Smooth muscle cell (in vitro differentiated cells): ENCODE results near the gene SNRPA1. TPM values are rescaled to one million over a fixed set of nuclear protein-coding genes. Genes with fewer than 3 reads are reported as not detected.

Experiments
- DNase-seq: peaks from one replicate; lab custom pipeline; 2025; ENCODE audit not compliant: unreplicated experiment; lab: John Stamatoyannopoulos, UW
- H2AFZ ChIP-seq: fragments of 200-600 bp; sonication (generic); 2 replicates; pipeline ENCODE4 v1.6.0; 2016; ENCODE audit warnings: antibody characterized with exemption, low read depth, mild to moderate bottlenecking
- H3F3A ChIP-seq: fragments of 200-600 bp; sonication (generic); 2 replicates; pipeline ENCODE4 v1.6.0; 2017; ENCODE audit warnings: antibody characterized with exemption, low read depth
- H3K27ac ChIP-seq: fragments of 200-600 bp; sonication (generic); 2 replicates; pipeline ENCODE4 v1.5.1; 2016; ENCODE audit warnings: low read depth, mild to moderate bottlenecking
- H3K27me3 ChIP-seq: fragments of 200-600 bp; sonication (generic); 2 replicates; pipeline ENCODE4 v1.6.1; 2016; ENCODE audit warnings: low read depth, mild to moderate bottlenecking
- H3K36me3 ChIP-seq: fragments of 200-600 bp; sonication (generic); 2 replicates; pipeline ENCODE4 v1.5.1; 2016; ENCODE audit warnings: low read depth
- H3K4me1 ChIP-seq: fragments of 200-600 bp; sonication (generic); 2 replicates; pipeline ENCODE4 v1.5.1; 2016; ENCODE audit warnings: low read depth
- H3K4me2 ChIP-seq: fragments of 200-600 bp; sonication (generic); 2 replicates; pipeline ENCODE4 v1.6.0; 2016; ENCODE audit warnings: mild to moderate bottlenecking
- H3K4me3 ChIP-seq: fragments of 200-600 bp; sonication (generic); 2 replicates; pipeline ENCODE4 v1.5.1; 2016; ENCODE audit warnings: mild to moderate bottlenecking
- H3K79me2 ChIP-seq: fragments of 200-600 bp; sonication (generic); 2 replicates; pipeline ENCODE4 v1.6.0; 2016; ENCODE audit warnings: low read depth, mild to moderate bottlenecking
- H3K9ac ChIP-seq: fragments of 200-600 bp; sonication (generic); 2 replicates; pipeline ENCODE4 v1.6.0; 2016; ENCODE audit warnings: low read depth
- H3K9me3 ChIP-seq: fragments of 200-600 bp; sonication (generic); replicated peaks from 2 replicates; pipeline ENCODE4 v1.5.1; 2016; ENCODE audit warnings: low read depth
- H4K20me1 ChIP-seq: fragments of 200-600 bp; sonication (generic); 2 replicates; pipeline ENCODE4 v1.6.0; 2016; ENCODE audit warnings: low read depth
- WGBS: methylation state at CpG from one replicate; pipeline ENCODE4 v1.1.7; 2016; ENCODE audit warnings: low lambda C conversion rate; 5-methylcytosine and 5-hydroxymethylcytosine counted together
- polyA plus RNA-seq: library from polyadenylated mRNA; unstranded; fragments of >200 nt; fragmentation: Nextera tagmentation; extraction: Ambion mirVana; gene quantifications from 2 replicates; pipeline ENCODE4 v1.2.1, GENCODE V29; 2016
- total RNA-seq: library from RNA; depleted of rRNA; stranded (reverse); fragments of >200 nt; gene quantifications from 2 replicates; pipeline ENCODE4 v1.2.3, GENCODE V29; 2014
- TF ChIP-seq, protein P1 (sequence below): fragments of 200-600 bp; sonication (generic); IDR thresholded peaks from 2 replicates; pipeline ENCODE4 v1.5.1; 2017; ENCODE audit warnings: borderline replicate concordance, mild to moderate bottlenecking, antibody characterized with exemption; ENCODE audit not compliant: insufficient read depth, poor library complexity, severe bottlenecking

SNRPA1 gene
- total and polyA plus RNA-seq, 2 experiments from 2014 or later: 24.0 to 99.0 TPM

GRCh38 chr15:101326462-101327146 lies 31.6 kb upstream of the SNRPA1 start:
- H4K20me1 ChIP-seq: no peaks in the 10 kb centered on the region
- H3K4me1 ChIP-seq: no peaks in the 10 kb centered on the region
- DNase-seq: no peak
- no peaks in the 10 kb centered on the region for H3K36me3 ChIP-seq
- no peak overlapping the region for H2AFZ ChIP-seq
- no peak overlapping the region for H3K4me3 ChIP-seq
- H3K27me3 ChIP-seq: no peaks in the 10 kb centered on the region
- WGBS: 88% methylated on average over 21 of the region's 21 CpGs
- H3K4me2 ChIP-seq: no peak overlapping the region
- no peaks in the 10 kb centered on the region for H3K9me3 ChIP-seq
- H3F3A ChIP-seq: no peaks in the 10 kb centered on the region
- TF ChIP-seq, protein P1, sequence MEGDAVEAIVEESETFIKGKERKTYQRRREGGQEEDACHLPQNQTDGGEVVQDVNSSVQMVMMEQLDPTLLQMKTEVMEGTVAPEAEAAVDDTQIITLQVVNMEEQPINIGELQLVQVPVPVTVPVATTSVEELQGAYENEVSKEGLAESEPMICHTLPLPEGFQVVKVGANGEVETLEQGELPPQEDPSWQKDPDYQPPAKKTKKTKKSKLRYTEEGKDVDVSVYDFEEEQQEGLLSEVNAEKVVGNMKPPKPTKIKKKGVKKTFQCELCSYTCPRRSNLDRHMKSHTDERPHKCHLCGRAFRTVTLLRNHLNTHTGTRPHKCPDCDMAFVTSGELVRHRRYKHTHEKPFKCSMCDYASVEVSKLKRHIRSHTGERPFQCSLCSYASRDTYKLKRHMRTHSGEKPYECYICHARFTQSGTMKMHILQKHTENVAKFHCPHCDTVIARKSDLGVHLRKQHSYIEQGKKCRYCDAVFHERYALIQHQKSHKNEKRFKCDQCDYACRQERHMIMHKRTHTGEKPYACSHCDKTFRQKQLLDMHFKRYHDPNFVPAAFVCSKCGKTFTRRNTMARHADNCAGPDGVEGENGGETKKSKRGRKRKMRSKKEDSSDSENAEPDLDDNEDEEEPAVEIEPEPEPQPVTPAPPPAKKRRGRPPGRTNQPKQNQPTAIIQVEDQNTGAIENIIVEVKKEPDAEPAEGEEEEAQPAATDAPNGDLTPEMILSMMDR: no peak
- H3K27ac ChIP-seq: no peak overlapping the region
- H3K9ac ChIP-seq: no peak overlapping the region
- no peaks in the 10 kb centered on the region for H3K79me2 ChIP-seq

DNA sequence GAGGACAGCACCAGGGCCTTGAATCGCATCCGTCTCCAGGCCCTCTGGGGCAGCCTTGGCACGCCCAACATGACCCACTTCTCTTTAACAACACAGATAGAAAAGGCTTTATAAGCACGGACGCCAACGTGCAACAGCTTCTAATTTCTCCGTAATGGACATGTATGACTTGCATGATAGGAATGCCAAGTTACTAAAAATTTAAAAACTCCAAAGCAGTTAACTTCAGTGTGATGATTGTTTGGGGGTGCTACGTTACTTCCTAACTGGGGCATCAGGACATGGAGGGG lies 30.9 kb upstream of the SNRPA1 start:
- 92% methylated on average over 8 of the region's 8 CpGs for WGBS

DNA sequence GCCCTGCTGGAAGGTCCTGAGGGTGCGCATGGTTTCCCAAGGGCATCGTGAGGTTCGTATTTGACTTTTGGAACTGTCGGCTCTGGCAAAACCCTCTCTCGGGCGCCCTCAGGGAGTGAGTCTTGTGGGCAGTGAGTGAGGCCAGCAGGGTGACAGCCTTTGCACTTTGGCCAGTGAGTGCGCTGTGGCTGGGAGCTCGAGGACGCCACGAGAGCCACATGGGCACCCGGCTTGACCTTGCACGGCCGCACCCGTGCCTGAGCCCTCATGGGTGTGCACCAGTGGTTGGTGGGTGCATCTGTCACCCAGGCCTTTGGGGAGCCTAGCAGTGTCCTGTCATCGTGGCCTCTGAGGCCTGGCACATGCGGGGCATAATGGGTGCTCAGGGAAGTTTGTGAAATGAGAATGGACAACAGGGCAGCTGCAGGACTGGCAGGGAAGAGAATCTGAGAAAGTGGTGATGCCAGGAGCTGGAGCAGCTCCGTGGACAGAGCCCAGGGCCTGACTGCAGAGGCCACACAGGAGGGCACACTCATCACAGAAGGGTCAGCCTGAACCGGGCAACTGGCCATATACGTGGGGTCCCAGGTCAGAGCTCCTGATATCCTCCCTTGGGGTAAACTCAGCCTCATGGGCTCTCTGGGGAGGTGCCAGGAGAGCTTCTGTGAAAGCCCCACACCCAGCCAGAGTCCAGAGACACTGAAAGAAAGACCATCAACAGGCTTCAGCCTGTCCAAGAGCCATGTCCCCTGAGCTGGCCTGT lies 30.4 kb upstream of the SNRPA1 start:
- no peaks in the 10 kb centered on the region for H3K27me3 ChIP-seq
- TF ChIP-seq, protein P1: no peak

More for the DNA sequence above, 30.9 kb upstream of the SNRPA1 start:
- no peak for DNase-seq
- Histone ChIP-seq H4K20me1 (no peaks in the 10 kb centered on the region), H3K36me3 (no peaks in the 10 kb centered on the region), H2AFZ (no peak overlapping the region), H3K4me2 (no peak overlapping the region), H3K9me3 (no peaks in the 10 kb centered on the region), H3K27ac (no peak overlapping the region), H3K27me3 (no peaks in the 10 kb centered on the region), H3F3A (no peaks in the 10 kb centered on the region), H3K9ac (no peak overlapping the region), H3K4me1 (no peaks in the 10 kb centered on the region), H3K79me2 (no peaks in the 10 kb centered on the region), H3K4me3 (no peak overlapping the region)
- TF ChIP-seq, protein P1: no peak

More for the DNA sequence above, 30.4 kb upstream of the SNRPA1 start:
- no peaks in the 10 kb centered on the region for H3F3A ChIP-seq
- H3K4me2 ChIP-seq: no peak overlapping the region
- H4K20me1 ChIP-seq: no peaks in the 10 kb centered on the region
- H3K36me3 ChIP-seq: no peaks in the 10 kb centered on the region
- H3K4me3 ChIP-seq: no peak overlapping the region
- no peaks in the 10 kb centered on the region for H3K9me3 ChIP-seq
- no peak for DNase-seq
- WGBS: 93% methylated on average over 19 of the region's 19 CpGs
- no peak overlapping the region for H3K9ac ChIP-seq
- no peaks in the 10 kb centered on the region for H3K79me2 ChIP-seq
- H2AFZ ChIP-seq: no peak overlapping the region
- no peaks in the 10 kb centered on the region for H3K4me1 ChIP-seq
- no peak overlapping the region for H3K27ac ChIP-seq
